WI38 (cell line): ENCODE measurements around the gene KRTAP23-1.

Experiments
- H3K4me3 ChIP-seq: 2 replicates; pipeline ENCODE4 v1.5.1; 2011; ENCODE audit warnings: low read depth, mild to moderate bottlenecking, control low read depth, low read length
- TF ChIP-seq, protein P1 (sequence below): IDR thresholded peaks from 2 replicates; pipeline ENCODE4 v1.5.1; 2012; ENCODE audit warnings: low read depth, mild to moderate bottlenecking, control low read depth, low read length

KRTAP23-1 gene

GRCh38 chr21:30306884-30307283, 41.5 kb downstream of the KRTAP23-1 start:
- TF ChIP-seq, protein P1, sequence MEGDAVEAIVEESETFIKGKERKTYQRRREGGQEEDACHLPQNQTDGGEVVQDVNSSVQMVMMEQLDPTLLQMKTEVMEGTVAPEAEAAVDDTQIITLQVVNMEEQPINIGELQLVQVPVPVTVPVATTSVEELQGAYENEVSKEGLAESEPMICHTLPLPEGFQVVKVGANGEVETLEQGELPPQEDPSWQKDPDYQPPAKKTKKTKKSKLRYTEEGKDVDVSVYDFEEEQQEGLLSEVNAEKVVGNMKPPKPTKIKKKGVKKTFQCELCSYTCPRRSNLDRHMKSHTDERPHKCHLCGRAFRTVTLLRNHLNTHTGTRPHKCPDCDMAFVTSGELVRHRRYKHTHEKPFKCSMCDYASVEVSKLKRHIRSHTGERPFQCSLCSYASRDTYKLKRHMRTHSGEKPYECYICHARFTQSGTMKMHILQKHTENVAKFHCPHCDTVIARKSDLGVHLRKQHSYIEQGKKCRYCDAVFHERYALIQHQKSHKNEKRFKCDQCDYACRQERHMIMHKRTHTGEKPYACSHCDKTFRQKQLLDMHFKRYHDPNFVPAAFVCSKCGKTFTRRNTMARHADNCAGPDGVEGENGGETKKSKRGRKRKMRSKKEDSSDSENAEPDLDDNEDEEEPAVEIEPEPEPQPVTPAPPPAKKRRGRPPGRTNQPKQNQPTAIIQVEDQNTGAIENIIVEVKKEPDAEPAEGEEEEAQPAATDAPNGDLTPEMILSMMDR: no peak
- no peak overlapping the region for H3K4me3 ChIP-seq

GRCh38 chr21:30305136-30305535, 43.3 kb downstream of the KRTAP23-1 start:
- no peak overlapping the region for H3K4me3 ChIP-seq
- TF ChIP-seq, protein P1: no peak
